Measurements from ENCODE around the gene ATG5.

The ATG5 gene

GRCh38 chr6:106325336-106326178 is at the start of gene ATG5:
Gene ATG5, minus strand, starts transcription at chr6:106325760. Its CDS starts 9,552 bp downstream, at chr6:106316208.
- peak; percentile 85 to 99 (median 97) for DNase-seq

- no peak for DNase-seq
These were observed 48.1 kb upstream of the ATG5 start for GRCh38 chr6:106373502-106374239.

GRCh38 chr6:106372838-106373501 is 47.4 kb upstream of the ATG5 start:
- DNase-seq = no peak

- DNase-seq = no peak
These were observed 45.1 kb upstream of the ATG5 start for GRCh38 chr6:106370639-106371038.

GRCh38 chr6:106369739-106370138 is 44.2 kb upstream of the ATG5 start:
- no peak for DNase-seq

- DNase-seq = no peak
These were observed 38.0 kb upstream of the ATG5 start for GRCh38 chr6:106363401-106364138.

GRCh38 chr6:106360989-106361430 is 35.5 kb upstream of the ATG5 start:
- DNase-seq = no peak

- DNase-seq = peak in 5 of 14 donors; percentile 9 to 37 (median 25)
These were observed 34.9 kb upstream of the ATG5 start, which contains the start of gene CRYBG1 for GRCh38 chr6:106360410-106360988. Gene CRYBG1, plus strand, starts transcription at chr6:106360717. Its CDS starts 192 bp downstream, at chr6:106360909.

- DNase-seq = no peak
These were observed 34.4 kb upstream of the ATG5 start for GRCh38 chr6:106359959-106360409.

GRCh38 chr6:106356378-106356777 is 30.8 kb upstream of the ATG5 start:
- no peak for DNase-seq

GRCh38 chr6:106347219-106347618 is 21.7 kb upstream of the ATG5 start:
- no peak for DNase-seq

- peak in 7 of 14 donors; percentile 10 to 29 (median 13) for DNase-seq
These were observed 13.9 kb upstream of the ATG5 start for GRCh38 chr6:106339334-106340029.

GRCh38 chr6:106334646-106335448 is 9.3 kb upstream of the ATG5 start:
- peak in 1 of 14 donors; percentile 2 for DNase-seq

GRCh38 chr6:106324726-106325335 is 729 bp downstream of the ATG5 start:
- no peak for DNase-seq

- no peak for DNase-seq
These were observed 3.6 kb downstream of the ATG5 start for GRCh38 chr6:106321940-106322339.

GRCh38 chr6:106318851-106319250 is 6.7 kb downstream of the ATG5 start:
- no peak for DNase-seq

- no peak for DNase-seq
These were observed 7.5 kb downstream of the ATG5 start for GRCh38 chr6:106318061-106318460.

GRCh38 chr6:106316375-106316766 is 9.2 kb downstream of the ATG5 start:
- no peak for DNase-seq

GRCh38 chr6:106315765-106316374 is 9.7 kb downstream of the ATG5 start:
- no peak for DNase-seq
